NCI-H69 (cell line): ENCODE results near the gene TICRR.
A peak's percentile ranks its signal among the peaks of the same experiment; 100 is the strongest.
"Not testable (repeated sequence)": the region's sequence is repeated elsewhere in the genome, so short reads cannot be mapped to it uniquely, and the experiment has no call there.

Experiments used
- DNase-seq: peaks from one replicate; lab custom pipeline; 2025; lab: John Stamatoyannopoulos, UW

TICRR gene

DNA sequence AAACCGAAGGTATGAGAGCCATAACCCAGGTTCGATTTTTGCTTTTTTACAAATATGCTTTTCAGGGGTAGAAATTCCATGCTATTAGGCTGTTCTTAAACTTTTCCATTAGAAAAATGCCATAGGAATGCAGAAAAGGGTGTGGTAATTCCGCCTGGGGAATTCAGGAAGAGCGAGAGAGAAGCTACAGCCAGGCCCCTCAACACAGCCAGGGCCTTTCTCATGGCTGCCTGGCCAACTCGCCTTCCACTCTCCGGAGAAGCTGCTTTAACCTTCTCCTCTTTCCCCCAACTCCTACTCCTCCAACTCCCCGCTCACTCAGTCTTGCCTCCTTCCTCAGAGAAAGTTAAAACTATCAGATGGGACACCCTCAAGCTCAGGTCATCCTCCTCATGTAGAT is 9.1 kb upstream of the TICRR start:
- DNase-seq, result no peak

DNA sequence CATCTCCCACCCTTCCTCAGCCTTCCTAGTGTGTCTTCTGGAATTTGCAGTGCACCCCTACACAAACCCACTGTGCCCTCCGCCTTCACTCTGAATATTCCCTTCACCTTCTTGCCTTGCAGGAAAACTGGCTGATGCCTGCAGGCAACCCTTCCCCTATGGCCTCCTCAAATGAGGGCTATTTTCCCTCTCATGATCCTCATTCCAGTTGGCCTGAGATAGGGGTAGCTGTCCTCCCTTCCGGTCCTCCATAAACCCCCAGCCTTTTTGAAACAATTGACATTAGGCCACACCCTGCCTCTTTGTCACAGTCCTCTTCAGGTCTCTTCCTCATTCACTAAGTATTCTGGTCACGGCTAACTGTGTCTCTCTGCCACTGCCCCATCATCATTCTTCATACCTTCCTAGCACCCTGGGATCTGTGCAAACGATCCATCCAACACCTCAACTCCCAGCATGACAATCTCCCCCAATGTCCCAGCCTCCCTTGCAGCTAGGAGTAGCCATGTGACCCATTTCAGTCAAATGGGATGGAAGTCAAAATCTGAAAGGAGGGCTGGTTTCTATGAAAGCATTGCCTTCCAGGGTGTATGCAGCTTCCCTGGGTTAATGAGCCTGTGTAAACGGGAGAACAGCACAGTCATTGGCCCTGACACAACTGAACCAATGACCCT is 8.5 kb upstream of the TICRR start:
- DNase-seq, result no peak

DNA sequence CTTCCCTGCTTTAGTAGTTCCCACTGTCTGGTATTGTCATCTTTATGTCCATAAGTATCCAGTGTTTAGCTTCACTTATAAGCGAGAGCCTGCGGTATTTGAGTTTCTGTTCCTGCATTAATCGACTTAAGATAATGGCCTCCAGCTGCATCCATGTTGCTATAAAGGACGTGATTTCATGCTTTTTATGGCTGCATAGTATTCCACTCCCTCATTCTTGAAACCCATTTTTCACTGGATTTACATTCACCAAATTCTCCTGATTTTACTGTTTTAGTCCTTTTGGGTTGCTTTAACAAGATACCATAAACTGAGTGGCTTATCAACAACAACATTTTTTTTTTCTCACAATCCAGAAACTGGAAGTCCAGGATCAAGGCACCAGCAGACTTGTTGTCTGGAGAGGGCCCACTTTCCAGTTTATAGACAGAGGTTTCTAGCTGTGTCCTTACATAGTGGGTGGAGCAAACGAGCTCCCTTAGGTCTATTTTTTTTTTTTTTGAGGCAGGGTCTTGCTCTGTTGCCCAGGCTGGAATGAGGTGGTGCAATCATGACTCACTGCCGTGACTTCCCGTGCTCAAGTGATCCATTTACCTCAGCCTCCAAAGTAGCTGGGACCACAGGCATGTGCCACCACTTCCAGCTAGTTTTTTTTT is 6.1 kb upstream of the TICRR start:
- DNase-seq, result no peak

DNA sequence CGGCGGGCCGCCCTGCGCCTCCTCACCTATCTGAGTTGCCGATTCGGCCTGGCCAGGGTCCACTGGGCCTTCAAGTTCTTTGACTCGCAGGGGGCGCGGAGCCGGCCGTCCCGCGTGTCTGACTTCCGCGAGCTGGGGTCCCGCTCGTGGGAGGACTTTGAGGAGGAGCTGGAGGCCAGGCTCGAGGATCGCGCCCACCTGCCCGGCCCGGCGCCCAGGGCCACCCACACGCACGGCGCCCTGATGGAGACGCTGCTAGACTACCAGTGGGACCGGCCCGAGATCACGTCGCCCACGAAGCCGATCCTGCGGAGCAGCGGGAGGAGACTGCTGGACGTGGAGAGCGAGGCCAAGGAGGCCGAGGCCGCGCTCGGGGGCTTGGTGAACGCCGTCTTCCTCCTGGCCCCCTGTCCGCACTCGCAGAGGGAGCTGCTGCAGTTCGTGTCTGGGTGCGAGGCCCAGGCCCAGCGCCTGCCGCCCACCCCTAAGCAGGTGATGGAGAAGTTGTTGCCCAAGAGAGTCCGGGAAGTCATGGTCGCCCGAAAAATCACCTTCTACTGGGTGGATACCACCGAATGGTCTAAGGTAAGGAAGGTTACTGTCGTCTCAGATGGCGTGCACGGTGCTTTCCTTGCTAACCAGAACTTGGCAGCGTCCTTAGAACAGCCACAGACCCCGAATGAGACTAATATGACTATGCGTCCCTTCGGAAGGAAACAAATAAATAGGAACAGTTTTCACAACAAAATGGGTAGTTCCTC is 567 bp downstream of the TICRR start:
- DNase-seq, result peak; percentile 41

DNA sequence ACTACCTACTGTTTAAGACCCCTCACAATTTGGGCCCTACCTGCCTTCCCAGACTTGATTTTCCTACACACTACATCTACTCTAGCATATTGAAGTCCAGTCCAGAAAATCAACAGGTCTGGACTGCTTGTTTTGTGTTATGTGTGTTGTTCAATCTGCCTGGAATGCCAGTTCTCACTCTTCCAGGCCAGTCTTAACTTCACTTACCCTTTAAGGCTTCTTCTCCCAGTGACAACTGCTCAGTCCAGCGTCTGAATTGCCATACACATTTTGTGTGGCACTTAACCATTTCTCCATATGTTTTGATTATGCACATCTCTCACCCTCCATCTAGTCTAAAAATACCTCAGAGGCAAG is 1.1 kb downstream of the TICRR start:
- DNase-seq, result no peak

DNA sequence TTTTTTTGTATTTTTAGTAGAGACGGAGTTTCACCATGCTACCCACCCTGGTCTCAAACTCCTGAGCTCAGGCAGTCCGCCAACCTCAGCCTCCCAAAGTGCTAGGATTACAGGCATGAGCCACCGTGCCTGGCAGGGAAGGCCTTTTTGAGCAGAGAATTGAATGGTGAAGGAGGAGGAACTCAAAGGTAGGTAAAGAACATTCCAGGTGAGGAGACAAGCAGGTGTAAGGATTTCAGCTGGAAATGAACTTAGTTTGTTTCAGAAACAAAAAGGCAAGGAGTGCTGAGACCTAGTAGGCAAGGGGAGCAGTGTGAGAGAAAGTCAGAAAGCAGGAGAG is 2.5 kb downstream of the TICRR start:
- DNase-seq, result no peak

DNA sequence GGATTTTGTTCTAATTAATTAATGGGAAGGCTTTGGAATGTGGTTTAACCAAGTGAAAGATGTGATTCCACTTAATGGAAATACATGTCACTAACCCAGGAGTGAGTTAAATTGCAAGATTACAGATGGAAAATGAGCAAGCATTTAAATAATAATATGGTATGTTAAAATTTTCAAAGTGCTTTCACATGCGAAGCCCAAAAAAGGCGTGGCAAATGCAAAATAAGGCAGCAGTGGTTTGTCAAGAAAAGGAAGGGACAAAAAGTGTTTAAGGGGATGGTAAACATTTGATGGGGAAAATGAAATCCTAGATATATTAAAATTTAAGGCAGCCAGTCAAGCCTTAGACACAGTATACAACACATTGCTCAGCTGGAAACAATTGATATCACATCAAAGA is 2.9 kb downstream of the TICRR start:
- DNase-seq, result no peak

DNA sequence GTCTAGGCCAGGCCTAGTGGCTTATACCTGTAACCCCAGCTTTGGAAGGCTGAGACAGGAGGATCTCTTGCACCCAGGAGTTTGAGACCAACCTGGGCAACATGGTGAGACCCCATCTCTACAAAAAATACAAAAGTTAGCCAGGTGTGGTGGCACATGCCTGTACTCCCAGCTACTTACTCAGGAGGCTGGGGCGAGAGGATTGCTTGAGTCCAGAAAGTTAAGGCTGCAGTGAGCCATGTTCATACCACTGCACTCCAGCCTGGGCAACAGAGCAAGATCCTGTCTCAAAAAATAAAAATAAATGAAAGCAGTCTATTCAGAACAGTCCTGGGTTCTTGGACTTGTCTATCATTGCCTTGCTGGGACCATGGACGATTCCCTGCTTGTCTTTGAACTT is 5.5 kb downstream of the TICRR start:
- DNase-seq, result not testable (repeated sequence)

DNA sequence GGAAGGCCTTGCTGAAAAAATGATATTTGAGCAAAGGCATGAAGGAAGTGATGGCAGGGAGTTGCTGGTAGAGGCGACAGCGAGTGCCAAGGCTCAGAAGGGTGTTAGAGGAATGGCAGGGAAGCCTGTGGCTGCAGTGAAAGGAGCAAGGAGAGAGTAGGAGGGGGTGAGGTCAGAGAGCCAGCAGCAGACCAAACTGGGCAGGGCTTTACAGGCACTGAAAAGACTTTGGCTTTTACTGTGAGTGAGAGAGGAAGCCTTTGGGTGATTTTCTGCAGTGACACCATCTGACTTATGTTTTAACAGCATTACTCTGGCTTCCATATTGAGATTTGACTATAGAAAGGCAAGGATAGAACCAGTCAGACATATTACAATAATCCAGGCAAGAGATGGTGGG is 11.4 kb downstream of the TICRR start:
- no peak for DNase-seq

DNA sequence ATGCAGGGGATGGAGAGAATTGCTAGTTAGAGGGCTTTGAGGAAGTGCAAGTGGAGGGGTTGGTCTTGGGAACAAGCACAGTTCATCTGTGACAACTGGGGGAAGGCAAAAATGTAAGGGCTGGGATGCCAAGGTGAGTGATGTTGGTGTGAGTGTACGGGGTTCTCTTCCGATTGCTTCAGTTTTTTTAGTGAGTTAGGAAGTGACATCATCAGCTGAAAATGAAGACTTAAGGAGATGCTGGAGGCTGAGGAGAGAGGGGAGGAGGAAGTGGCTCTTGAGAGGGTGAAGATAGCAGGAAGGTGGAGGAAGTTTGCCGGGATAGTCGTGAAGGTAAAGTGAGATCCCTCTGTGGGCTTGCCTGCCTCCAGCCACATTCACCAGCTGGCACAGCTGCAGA is 12.7 kb downstream of the TICRR start:
- DNase-seq, result no peak

DNA sequence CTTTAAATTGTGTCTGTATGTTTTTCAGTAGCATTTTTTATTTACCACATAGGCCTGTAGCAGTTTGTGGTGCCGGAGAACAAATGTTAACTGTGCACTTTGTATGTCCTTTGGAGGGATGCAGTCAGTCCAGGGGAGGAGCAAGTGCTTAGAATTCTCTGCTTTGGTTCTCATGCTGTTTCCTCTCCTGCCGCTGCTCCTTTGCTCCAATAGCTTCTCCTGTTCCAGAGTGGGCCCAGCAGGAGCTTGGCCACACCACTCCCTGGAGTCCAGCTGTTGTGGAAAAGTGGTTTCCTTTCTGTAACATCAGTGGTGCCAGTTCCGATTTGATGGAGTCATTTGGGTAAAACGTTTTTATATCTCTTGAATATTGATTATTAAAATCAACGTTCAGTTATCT is 16.6 kb downstream of the TICRR start:
- DNase-seq, result no peak

DNA sequence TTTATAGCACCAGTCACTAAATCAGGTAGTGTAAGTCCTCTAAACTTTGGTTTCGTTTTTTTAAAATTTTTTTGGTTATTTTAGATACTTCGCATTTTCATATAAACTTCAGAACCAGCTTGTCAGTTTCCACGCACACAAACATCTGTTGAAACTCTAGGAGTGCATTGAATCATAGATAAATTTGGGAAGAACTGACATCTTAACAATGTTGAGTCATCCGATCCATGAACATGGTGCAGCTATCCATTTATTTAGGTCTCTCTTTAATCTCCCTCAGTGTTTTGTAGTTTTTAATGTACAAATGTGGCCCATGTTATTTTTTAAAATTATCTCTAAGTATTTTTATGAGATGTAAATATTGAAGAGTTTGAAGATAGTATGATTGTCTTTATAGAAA is 17.7 kb downstream of the TICRR start:
- no peak for DNase-seq

DNA sequence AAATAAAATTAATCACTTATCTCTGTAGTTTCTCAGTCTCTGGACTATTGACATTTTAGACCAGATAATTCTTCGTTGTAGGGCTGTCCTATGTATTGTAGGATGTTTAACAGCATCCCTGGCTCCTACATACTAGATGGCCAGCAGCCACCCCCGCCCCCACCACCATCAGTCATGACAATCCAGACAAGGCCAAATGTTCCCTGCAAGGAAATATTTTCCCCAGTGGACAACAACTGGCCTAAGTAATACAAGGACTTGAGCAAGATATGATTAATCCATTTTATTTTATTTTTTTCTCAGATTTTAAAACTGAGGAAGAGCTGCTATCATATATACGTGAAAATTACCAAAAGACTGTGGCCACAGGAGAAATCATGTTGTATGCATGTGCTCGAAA is 23.8 kb downstream of the TICRR start:
- no peak for DNase-seq

DNA sequence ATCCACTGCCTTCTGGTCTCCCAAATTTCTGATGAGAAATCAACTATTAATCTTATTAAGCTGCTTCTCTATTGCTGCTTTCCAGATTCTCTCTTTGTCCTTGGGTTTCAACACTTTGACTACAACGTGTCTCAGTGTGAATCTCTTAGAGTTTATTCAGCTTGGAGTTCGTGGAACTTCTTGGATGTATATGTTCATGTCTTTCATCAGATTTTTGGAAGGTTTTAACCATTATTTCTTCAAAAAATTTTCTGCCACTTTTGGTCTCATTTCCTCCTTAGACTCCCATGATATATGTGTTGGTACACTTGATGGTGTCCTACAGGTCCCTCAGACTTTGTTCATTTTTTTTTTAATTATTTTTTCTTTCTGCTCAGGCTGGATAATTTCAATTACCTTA is 36.0 kb downstream of the TICRR start:
- DNase-seq, result no peak

DNA sequence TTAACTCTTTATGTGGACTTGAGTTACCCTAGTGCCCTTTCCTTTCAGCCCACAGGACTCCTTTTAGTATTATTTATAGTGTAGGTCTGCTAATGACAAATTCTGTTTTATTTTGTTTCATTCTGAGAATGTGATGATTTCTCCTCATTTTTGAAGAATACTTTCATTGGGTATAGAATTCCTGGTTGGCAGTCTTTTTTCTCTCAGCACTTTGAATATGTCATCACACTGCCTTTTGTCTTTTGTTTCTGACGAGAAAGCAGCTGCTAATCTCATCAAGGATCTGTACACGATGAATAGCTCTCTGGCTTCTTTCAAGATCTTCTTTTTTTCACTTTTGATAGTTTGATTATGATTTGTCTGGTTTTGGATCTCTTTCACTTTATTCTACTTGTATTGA is 37.8 kb downstream of the TICRR start:
- no peak for DNase-seq

DNA sequence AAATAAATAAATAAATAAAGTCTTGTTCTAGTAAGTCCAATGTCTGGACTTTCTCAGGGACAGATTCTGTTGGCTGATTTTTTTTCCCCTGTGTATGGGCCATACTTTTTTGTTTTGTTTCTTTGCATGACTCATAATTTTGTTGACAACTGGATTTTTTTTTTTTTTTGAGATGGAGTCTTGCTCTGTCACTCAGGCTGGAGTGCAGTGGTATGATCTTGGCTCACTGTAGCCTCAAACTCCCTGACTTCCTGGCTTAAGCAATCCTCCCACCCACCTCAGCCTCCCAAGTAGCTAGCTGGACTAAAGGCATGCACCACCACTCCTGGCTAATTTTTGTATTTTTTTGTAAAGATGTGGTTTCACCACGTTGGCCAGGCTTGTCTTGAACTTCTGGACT is 38.9 kb downstream of the TICRR start:
- no peak for DNase-seq

DNA sequence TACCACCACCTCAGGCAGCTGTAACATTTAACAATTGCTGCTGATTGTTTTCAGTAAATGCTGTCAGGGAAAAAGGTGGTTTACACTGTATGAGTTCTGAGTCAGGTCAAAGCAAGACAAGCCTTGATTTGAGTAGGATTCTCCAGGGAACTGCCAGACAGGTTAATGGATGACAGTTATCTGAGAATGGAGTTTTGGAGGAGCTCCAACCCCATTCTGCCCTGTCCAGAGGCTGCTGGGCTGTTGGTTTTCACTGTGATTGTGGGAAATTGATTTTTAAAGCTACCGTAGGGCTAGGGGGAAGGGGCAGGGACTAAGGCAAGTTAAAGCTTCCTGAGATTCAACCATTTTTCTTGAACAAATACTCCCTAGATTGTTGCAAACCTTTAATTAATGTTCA is 39.9 kb downstream of the TICRR start:
- DNase-seq, result peak; percentile 4

DNA sequence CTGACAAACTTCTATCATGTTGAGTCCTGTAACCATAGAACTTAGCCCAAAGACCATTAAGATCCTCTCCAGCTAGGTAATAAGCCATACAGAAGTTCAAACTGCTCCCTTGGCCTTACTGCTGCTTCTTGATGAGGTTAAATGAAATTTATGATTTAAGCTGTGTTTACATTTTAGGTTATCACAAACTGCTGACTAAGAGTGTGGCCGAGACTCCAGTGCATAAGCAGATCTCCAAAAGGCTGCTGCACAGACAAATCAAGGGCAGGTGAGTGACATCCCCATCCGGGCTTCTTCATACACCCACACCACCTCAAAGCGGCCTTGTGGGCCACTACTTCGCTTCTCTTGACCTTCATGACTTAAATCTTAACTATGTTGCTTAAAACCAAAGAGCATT is 41.0 kb downstream of the TICRR start:
- DNase-seq, result no peak

DNA sequence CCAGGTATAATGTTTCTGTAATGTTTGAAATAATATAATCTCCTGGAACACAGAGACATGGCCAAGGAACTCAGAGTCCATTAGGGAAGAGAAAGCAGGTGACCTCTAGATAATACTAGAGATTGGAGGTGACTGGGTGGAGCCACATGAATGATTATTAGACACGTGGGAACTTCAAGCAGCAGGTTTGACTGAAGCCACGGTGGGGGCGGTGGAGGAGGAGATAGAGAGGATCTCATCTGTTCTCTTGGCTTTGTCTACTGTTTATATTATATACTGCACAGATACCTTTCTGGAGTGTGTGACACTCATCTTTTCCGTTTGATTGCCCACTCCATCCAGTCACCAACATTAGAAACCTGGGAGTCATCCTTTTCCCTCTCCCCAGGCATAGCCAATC is 46.3 kb downstream of the TICRR start:
- no peak for DNase-seq

DNA sequence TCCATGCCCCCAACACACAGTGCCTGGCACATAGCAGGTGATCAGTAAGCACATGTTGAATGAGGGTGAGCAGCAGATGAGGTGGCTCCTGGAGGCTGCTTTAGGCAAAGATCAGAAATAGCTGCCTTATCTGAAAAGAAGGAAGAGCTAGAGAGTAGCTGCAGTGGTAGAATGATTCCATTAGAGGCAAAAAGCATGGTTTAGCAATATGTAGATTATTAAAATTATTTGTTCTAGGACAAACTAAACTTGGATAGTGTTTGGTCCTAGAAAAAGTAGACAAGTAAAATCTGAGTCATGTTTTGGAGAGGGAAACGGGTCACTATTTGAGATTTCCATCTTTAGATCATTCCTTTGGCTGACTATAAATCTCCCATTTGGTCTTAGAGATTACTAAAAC is 47.9 kb downstream of the TICRR start:
- no peak for DNase-seq

DNA sequence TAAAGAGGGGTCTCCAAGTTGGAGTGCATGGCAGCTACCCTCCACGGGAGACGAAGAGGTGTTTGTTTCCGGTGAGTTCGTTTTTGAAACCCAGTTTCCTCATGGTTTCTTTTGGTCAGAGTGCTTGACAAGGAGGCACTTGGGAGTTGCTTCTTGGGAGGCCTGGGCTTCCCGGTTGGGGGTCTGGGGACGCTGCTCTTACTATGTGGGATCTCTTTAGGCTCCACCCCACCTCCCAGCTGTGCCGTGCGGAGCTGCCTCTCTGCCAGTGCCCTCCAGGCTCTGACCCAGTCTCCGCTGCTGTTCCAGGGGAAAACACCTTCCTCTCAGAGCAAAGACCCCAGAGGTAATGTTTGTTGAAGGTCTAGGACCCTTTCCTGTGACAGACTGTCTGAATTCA is 50.4 kb downstream of the TICRR start:
- DNase-seq, result no peak

DNA sequence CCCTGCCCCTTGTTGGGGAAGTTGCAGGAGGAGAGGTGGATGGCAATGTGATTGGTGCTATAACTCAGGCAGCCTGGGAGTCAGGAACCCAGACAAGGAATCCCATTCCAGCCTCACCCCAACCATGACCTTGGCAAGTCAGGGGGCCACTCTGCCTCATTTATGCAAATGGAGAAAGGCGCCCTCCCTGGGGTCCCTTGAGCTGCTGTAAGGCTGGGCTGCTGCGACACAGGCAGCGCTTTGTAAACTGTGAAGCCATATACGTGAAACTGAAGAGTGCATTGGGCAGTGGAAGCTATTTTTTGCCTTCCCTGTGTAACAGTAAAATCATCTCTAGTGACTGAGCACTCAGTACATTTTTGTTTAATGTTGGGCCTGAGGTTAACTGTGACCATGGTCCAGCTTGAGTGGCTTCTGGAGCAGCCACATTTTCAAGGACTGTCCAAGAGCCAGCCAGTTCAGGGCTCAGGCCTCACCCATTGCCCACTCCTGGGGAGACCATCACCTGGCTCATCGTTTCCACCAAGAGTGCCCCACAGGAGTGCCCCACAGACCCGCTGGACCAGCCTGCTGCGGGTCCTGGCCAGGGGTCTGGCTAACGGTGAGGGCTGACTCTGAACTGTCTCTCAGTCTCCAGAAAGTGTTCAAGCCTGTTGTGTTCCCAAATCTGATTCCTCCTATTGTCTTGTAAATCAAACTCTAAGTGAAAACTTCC is 52.1 kb downstream of the TICRR start:
- DNase-seq, result no peak

DNA sequence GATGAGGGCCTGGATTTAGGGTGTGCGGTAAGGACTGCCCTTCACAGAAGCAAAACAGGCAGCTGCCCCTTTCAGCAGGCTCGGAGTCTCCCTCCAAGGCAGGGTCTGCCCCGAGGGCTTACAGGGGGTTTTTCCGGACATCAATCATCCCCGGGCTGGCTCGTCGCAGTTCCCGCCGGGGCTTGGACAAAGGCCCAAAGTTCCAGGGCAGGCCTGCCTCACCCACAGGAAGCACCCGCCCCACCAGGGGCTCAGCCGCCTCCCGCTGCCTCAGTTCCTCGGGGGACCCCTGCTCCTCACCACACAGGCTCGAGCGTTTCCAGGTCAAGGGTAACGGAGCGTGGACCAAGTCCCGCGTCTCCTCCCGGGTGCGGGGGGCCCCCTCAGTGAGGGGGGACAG is 53.0 kb downstream of the TICRR start:
- DNase-seq, result no peak
